HTR-8/SVneo (cell line): Measurements from ENCODE around the gene SHC4.
"Not testable (repeated sequence)": the region's sequence is repeated elsewhere in the genome, so short reads cannot be mapped to it uniquely, and the experiment has no call there.

ENCODE experiments used
- DNase-seq: peaks from one replicate; pipeline ENCODE4 v3.0.0; 2011; ENCODE audit warnings: low spot score, mixed read lengths; ENCODE audit not compliant: insufficient read length
- FAIRE-seq: peaks from 2 replicates; lab custom pipeline; 2011; peaks lifted over from hg19 to GRCh38; lab: Jason Lieb, UNC

The SHC4 gene

GRCh38 chr15:48861813-48862431, 101.8 kb downstream of the SHC4 start:
- FAIRE-seq (no peak), DNase-seq (peak; percentile 39)

GRCh38 chr15:48859426-48859825, 104.3 kb downstream of the SHC4 start:
- FAIRE-seq (no peak), DNase-seq (no peak)

- DNase-seq = no peak
These were observed 105.3 kb downstream of the SHC4 start for GRCh38 chr15:48858401-48858800.

GRCh38 chr15:48856942-48857341, 106.8 kb downstream of the SHC4 start:
- FAIRE-seq (no peak), DNase-seq (no peak)

More at GRCh38 chr15:48858401-48858800, 105.3 kb downstream of the SHC4 start:
- no peak for FAIRE-seq

- DNase-seq (peak; percentile 30), FAIRE-seq (peak; percentile 42)
These were observed 107.9 kb downstream of the SHC4 start for GRCh38 chr15:48855501-48856440.

- not testable (repeated sequence) for DNase-seq, FAIRE-seq
These were observed 109.3 kb downstream of the SHC4 start for GRCh38 chr15:48854434-48854833.

- no peak for FAIRE-seq
- DNase-seq = no peak
These were observed 111.8 kb downstream of the SHC4 start for GRCh38 chr15:48851956-48852355.

- no peak for DNase-seq
- no peak for FAIRE-seq
These were observed 113.1 kb downstream of the SHC4 start for GRCh38 chr15:48850648-48851047.

- no peak for DNase-seq
- no peak for FAIRE-seq
These were observed 118.6 kb downstream of the SHC4 start for GRCh38 chr15:48845123-48845522.

- DNase-seq (no peak), FAIRE-seq (no peak)
These were observed 121.2 kb downstream of the SHC4 start for GRCh38 chr15:48842501-48842900.

- DNase-seq (no peak), FAIRE-seq (no peak)
These were observed 129.0 kb downstream of the SHC4 start for GRCh38 chr15:48834756-48835155.

- DNase-seq = no peak
- FAIRE-seq = no peak
These were observed 130.0 kb downstream of the SHC4 start for GRCh38 chr15:48833526-48834239.

- FAIRE-seq (no peak), DNase-seq (no peak)
These were observed 131.1 kb downstream of the SHC4 start for GRCh38 chr15:48832648-48833047.

GRCh38 chr15:48828906-48829305, 134.8 kb downstream of the SHC4 start:
- no peak for DNase-seq
- FAIRE-seq = no peak

GRCh38 chr15:48828471-48828870, 135.2 kb downstream of the SHC4 start:
- no peak for DNase-seq
- FAIRE-seq = no peak

- no peak for FAIRE-seq
These were observed 138.6 kb downstream of the SHC4 start for GRCh38 chr15:48825075-48825474.

GRCh38 chr15:48823706-48824105, 140.0 kb downstream of the SHC4 start:
- no peak for DNase-seq
- FAIRE-seq = no peak

More at GRCh38 chr15:48825075-48825474, 138.6 kb downstream of the SHC4 start:
- DNase-seq = no peak

GRCh38 chr15:48823237-48823636, 140.5 kb downstream of the SHC4 start:
- no peak for FAIRE-seq
- DNase-seq = no peak

GRCh38 chr15:48814286-48814685, 149.4 kb downstream of the SHC4 start:
- no peak for DNase-seq
- no peak for FAIRE-seq

- DNase-seq (no peak), FAIRE-seq (no peak)
These were observed 152.3 kb downstream of the SHC4 start for GRCh38 chr15:48811325-48811958.
